GM10248 (cell line): ENCODE results near the gene WDR75.
"Not testable (repeated sequence)": the region's sequence is repeated elsewhere in the genome, so short reads cannot be mapped to it uniquely, and the experiment has no call there.

Experiments
- CTCF ChIA-PET: fragments of 300-600 bp; sonication (Branson Sonifier 250); formaldehyde crosslinking; extraction: SDS; loops from one replicate; lab custom pipeline; 2021; ENCODE audit warnings: antibody characterized with exemption; lab: Yijun Ruan, JAX
- POLR2A ChIA-PET: fragments of 350-650 bp; sonication (Branson Sonifier 250); formaldehyde crosslinking; extraction: SDS; loops from one replicate; lab custom pipeline; 2020; ENCODE audit warnings: antibody characterized with exemption; lab: Yijun Ruan, JAX
- DNase-seq: peaks from one replicate; pipeline ENCODE4 v3.0.0; 2012; ENCODE audit errors: extremely low spot score
- CTCF ChIP-seq: IDR thresholded peaks from 2 replicates; pipeline ENCODE4 v1.5.1; 2012; ENCODE audit warnings: mild to moderate bottlenecking, low read depth; ENCODE audit errors: extremely low read depth, missing control alignments, control extremely low read depth

Gene WDR75

GRCh38 chr2:189467593-189467992 lies 26.3 kb downstream of the WDR75 start:
- CTCF ChIA-PET, result interaction anchor here (0.7 to 1.8 kb wide), 5 partner anchors 8 to 102 kb away, joined by 3 to 5 read pairs (median 3); no protein-coding TSS in a partner anchor
- POLR2A ChIA-PET, result no interaction called here

DNA sequence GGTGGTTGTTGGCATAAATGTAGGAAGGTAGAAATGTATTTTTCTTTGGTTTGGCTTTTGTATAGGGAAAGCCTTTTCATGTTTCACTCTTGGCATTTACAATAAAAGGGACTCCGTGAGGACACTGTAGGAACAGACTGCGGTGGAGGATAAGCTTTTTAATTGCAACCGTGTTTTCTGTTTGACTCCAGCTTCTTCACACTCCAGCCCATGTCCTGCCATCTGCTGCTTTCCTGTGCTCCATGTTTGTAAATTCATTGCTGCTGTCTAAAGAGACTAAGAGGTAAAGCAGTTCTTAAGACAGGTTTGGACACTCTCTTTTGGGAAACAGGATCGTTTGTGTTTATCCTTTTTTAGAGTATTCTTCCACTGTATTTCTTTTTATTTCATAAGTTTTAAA lies 33.3 kb downstream of the WDR75 start:
- no peak for TF ChIP-seq CTCF
- CTCF ChIA-PET, result no interaction called here
- no peak for DNase-seq
- POLR2A ChIA-PET, result no interaction called here

More at GRCh38 chr2:189467593-189467992, 26.3 kb downstream of the WDR75 start:
- DNase-seq, result no peak
- no peak for TF ChIP-seq CTCF

DNA sequence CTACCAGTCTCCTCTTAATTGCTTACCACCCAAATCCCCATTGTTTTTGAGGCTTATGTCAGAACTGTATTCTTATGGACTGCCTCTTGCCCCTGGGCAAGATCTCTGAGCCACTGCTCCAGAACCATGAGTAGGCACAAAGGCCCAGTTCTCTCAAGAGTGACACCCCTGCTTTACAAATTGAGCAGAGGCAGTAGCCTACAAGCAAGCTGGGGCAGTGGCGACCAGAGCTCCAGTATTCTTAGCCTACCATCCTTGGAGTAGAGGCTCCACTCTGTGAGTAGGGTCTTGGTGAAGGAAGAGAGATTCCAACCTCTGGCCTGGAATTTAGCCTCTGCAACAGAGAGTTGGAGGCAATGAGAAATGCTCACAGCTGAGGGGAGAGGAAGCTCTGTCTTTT lies 36.5 kb downstream of the WDR75 start:
- no peak for DNase-seq
- CTCF ChIA-PET, result interaction anchor here (1.0 to 1.8 kb wide), 5 partner anchors 10 to 33 kb away, joined by 3 to 6 read pairs (median 3); no protein-coding TSS in a partner anchor
- no peak for TF ChIP-seq CTCF
- POLR2A ChIA-PET, result no interaction called here

DNA sequence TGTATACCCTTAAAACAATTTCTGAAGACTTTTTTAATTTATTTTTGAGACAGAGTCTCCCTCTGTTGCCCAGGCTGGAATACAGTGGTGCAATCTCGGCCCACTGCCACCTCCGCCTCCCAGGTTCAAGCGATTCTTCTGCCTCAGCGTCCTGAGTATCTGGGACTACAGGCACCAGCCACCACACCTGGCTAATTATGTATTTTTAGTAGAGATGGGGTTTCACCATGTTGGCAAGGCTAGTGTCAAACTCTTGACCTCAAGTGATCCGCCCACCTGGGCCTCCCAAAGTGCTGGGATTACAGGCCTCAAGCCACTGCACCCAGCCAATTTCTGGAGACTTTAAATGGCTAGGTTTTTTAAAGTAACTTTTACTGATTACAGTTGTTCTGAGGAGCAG lies 37.0 kb downstream of the WDR75 start:
- DNase-seq, POLR2A ChIA-PET: not testable (repeated sequence)
- CTCF ChIA-PET, result interaction anchor here (1.0 to 1.8 kb wide), 4 partner anchors 10 to 18 kb away, joined by 3 to 6 read pairs (median 4); no protein-coding TSS in a partner anchor

- no peak for DNase-seq
- CTCF ChIA-PET, result interaction anchor here (1.3 to 1.7 kb wide), 2 partner anchors 32 to 37 kb away, joined by 3 to 4 read pairs; no protein-coding TSS in a partner anchor
- TF ChIP-seq CTCF, result no peak
- POLR2A ChIA-PET, result no interaction called here
Measured at GRCh38 chr2:189481071-189481470, 39.8 kb downstream of the WDR75 start.

GRCh38 chr2:189483571-189483970 lies 42.3 kb downstream of the WDR75 start:
- no peak for DNase-seq
- no peak for TF ChIP-seq CTCF
- CTCF ChIA-PET, result no interaction called here
- POLR2A ChIA-PET, result no interaction called here

DNA sequence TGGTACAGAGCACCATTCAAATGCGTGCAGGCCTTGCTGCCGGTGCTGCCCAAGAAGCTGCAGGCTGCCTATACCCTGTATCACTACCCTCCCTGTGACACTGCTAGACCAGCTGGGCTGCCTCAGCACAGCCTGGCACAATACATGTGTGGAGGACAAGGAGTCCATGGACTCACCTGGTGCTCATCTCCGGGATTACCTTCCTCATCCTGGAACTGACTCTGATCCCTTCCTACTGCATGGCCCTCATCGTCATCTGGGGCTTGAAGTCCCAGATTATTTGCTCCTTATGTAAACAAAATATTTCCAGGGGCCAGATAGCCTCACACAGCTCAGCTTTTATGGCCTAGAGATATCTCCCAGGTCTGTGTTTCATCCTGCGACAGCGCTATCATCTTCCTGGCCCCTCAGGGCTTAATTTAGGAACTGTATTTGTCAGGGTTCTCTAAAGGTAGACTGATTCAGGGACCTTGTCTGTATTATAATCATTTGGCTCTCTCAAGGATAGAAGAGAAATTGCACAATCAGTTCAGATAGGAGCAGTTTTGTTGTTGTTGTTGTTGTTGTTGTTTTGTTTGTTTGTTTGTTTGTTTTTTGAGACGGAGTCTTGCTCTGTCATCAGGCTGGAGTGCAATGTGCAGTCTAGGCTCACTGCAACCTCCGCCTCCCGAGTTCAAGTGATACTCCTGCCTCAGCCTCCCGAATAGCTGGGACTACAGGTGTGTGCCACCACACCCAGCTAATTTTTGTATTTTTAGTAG lies 42.9 kb downstream of the WDR75 start:
- no peak for DNase-seq
- ChIA-PET POLR2A (no interaction called here), CTCF (interaction anchor here (1.7 kb wide), 1 partner anchor 341 kb away, joined by 3 read pairs; no protein-coding TSS in a partner anchor)

More for the DNA sequence above, 42.9 kb downstream of the WDR75 start:
- TF ChIP-seq CTCF, result no peak
